HG02610 (cell line): ENCODE data around the gene CTDSPL2.
A peak's percentile ranks its signal among the peaks of the same experiment; 100 is the strongest.
"Not testable (repeated sequence)": the region's sequence is repeated elsewhere in the genome, so short reads cannot be mapped to it uniquely, and the experiment has no call there.

Experiments used
- ATAC-seq: cut with Tn5 transposase; IDR thresholded peaks from one replicate; pipeline ENCODE4 v1.9.1; 2021; ENCODE audit warnings: mild to moderate bottlenecking, moderate library complexity; ENCODE audit not compliant: unreplicated experiment

The CTDSPL2 gene

DNA sequence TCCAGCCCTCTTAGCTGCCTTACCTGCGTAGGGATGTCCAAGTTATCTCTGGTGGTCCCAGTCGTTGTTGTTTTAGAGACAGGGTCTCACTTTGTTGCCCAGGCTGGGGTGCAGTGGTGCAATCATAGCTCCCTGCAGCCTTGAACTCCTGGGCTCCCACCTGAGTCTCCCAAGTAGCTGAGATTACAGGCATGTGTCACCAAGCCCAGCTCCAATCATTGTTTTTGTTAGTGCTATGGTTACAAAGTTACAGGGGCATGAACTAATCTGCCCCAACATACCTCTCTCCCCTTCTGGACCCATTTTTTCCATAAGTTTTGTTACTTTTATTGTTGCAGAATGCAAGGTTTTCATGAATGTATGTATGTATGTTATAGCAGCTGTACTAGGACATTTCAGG, 54.7 kb downstream of the CTDSPL2 start:
- no peak for ATAC-seq

DNA sequence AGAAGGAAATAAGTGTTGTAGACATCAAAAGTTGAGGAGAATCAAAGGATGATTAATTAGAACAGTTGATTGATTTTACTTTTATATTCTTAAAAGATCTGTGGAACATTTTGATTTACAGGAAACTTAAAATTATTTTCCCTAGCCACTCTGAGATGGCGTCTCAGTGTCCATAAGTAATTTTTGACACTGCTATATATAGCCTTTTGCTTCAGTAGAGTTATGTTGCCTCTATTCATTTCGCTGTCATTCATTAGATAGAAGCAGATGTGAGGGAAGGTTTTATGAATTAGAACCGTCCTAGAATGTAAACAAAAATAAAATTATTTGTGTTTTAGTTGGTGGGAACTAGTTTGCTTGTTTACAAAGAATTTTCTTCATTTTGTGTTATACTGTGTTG, 58.5 kb downstream of the CTDSPL2 start:
- no peak for ATAC-seq

DNA sequence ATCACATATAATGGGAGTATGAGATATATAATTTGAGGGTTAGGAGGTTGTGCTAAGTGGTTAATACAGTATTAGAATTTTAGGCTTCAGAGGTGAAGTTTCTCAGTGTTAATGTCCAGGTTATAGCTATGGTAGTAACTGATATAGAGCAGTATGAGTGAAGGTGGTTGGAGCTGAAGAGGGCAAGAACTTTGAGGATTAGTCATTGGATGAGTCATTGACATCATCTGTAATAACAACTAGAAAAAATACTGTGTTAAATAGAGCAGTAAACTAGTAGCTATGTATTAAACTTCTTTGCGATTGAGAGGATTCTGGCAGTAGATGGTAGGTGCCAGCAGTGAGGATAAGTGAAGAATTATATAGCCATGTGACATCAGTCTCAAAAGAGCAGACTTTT, 62.0 kb downstream of the CTDSPL2 start:
- ATAC-seq = peak; percentile 59

DNA sequence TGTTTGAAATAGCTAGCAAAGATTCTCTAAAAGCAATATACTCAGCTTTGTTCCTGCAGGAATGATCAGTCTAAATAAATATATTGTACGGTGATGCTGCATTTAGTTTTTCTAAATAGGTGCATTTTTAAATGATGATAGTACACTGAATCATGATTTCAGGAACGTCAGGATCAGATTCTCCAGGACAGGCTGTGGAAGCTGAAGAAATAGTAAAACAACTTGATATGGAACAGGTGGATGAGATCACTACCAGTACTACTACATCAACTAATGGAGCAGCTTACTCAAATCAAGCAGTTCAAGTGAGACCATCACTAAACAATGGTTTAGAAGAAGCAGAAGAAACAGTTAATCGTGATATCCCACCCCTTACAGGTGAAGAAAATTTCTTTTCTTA, 63.2 kb downstream of the CTDSPL2 start:
- no peak for ATAC-seq

DNA sequence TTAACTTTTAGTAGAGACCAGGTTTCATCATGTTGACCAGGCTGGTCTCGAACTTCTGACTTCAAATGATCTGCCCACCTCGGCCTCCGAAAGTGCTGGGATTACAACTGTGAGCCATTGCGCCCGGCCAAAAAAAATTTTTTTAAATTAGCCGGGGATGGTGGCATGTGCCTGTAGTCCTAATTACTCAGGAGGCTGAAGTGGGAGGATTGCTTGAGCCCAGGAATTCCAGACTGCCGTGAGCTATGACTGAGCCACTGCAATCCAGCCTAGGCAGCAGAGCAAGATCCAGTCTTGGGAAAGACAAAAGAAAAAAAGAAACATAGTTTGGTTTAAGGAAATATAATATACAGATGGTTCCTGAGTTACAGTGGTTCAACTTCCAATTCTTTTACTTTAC, 64.6 kb downstream of the CTDSPL2 start:
- ATAC-seq = no peak

DNA sequence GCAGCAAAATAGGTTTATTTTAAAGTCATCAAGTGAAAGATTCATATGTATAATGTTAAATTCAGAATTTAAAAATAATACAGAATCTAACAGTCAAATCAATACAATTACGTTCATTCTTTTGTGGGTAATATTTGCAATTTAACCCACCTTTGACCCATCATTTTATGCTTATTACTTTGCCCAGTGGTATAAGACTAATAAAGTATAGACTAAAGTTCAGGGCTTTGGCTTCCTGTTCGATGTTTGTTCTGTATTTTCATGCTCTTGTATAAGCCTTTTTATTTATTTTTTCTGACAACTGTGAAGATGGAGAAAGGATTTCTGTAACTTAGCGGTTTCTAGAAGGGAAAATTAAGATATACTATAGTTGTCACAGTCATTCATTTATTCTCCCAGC, 65.2 kb downstream of the CTDSPL2 start:
- ATAC-seq = no peak

DNA sequence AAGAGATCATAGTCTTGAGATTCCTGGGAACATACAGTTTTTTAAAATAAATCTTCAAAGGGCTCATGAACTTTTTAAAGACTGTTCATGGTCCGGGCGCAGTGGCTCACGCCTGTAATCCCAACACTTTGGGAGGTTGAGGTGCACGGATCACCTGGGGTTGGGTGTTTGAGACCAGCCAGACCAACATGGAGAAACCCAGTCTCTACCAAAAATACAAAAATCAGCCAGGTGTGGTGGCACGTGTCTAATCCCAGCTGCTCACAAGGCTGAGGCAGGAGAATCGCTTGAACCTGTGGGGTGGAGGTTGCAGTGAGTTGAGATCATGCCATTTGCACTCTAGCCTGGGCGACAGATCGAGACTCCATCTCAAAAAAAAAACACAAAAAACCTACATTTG, 68.1 kb downstream of the CTDSPL2 start:
- ATAC-seq = no peak

DNA sequence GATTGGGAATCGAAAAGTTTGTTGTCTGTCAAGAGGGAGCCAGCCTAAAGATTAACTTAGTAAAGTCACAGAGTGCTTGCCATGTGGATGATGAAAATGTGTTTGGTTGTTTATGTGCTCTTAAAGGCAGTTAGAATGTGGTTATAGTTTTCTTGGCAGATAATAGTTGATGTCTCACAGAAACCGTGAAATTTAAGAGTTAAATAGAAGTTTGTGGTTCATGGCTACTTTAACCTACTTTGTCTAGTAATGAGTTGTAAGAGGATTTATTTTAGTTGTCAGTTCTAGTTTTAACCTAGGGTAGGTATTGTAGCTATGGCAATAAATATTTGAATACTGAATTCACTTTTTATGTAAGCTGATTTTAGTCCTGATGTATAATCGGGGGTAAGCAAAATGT, 73.1 kb downstream of the CTDSPL2 start:
- ATAC-seq = no peak

DNA sequence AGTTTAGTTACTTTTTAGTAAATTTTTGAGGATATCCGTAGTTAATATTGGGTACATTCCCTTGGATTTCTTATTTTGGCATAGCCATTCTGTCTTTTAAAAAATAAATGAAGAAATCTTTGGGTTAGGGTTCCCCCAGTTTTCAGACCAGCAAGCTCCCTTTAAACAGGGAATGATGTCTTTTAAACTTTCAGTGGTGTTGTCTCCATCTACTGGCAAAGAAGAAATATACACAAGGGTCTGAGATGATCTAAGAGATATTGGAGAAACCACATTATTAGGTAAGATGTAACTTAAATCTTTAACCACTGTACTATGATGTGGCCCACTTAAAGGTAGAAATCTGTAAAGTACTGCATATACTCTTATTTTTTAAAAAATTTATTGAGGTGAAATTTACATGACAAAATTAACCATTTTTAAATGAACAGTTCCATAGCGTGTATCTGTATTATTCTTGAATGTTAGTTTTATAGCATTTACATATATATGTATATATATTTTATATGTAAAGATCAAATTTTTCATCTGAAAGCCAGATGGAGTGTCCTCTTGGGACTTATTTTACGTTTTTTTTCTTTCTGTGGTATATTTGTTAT, 74.4 kb downstream of the CTDSPL2 start:
- ATAC-seq = no peak

DNA sequence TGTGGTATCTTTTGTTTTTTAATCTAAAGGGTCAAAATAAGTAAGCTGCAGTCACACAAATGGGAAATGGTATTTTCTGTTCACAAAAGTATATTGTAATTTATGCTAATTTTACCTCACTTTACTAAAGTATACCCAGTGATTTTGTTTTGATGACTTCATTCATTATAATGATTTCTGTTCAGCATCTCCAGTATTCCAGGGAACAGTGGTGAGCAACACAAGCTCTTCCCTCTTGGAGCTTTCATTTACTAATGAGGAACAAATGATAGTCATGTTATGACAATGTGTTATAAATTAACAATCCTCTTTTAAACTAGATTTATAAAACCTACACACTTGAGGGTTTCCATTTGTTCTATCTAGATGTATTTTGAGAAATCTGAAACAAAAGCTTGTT, 89.0 kb downstream of the CTDSPL2 start:
- ATAC-seq = no peak

DNA sequence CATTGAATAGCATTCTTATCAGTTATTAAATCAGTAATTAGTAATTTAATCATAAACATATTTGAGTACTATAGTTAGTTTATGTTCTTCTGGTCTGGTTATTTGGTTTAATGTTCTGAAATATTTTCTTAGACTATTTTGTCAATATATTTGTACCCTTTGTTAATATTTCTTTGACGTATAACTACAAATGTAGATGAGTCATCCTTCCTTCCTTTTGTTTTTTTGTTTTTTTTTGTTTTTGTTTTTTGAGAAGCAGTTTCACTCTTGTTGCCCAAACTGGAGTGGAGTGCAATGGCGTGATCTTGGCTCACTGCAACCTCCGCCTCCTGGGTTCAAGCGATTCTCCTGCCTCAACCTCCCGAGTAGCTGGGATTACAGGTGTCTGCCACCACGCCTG, 92.1 kb downstream of the CTDSPL2 start:
- ATAC-seq = no peak

DNA sequence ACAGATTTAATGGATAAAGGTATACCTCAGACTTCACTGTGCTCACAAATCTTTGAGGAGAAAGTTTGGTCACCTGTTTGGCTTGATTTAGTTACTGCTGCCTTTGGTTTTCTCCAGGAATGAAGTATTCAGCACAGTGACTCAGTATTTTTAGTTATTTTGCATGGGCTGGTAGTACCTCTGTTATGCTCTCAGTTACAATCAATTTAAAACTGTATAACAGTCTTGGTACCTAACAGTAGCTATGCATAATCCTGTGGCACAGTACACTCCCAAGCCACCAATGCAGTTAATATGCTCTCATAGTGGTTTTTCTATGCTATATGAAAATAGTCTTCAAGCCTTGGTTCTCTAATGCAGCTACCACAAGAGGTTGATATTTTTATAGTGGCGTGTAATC, 97.6 kb downstream of the CTDSPL2 start:
- no peak for ATAC-seq

DNA sequence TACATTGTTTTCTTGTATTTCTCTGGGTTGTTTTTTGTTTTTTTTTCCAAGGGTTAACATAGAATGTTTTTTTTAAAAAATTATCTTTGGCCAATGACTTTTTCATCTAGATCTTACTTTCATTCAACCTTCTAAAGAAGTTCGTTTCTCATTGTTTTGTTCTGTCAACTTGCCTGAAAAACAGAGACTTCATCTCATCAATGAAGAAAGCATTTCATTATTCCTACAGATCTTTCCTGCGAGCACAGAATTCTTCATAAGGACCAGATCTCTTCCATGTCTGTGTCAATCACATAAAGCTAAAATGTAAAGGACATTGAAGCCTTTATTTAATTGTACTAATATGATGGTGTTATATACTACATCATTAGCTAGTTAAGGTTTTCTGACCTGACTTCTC, 99.8 kb downstream of the CTDSPL2 start:
- ATAC-seq = no peak

DNA sequence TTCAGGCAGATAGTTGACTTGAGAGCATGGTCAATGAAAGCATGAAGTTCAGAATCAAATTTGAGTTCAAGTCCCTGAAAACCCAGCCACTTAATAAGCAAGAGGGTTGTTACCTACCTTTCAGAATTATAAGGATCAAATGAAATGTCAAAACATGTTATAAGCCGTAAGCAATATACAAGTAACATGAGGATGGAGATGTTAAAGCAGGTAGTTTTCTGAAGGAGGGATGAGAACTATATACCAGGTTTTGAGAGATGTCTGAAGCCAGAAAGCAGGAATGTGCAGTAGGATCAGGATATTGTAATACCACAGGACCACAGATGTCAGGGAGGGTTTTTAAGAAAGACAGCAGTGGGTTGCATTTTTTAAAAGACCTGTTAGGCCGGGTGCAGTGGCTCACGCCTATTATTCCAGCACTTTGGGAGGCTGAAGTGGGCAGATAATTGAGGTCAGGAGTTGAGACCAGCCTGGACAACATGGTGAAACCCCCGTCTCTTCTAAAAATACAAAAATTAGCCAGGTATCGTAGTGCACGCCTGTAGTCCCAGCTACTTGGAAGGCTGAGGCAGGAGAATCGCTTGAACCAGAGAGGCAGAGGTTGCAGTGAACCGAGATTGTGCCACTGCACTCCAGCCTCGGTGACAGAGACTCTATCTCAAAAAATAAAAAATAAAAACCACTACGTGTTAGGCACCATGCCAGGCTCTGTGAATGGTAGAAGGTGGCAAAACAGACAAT, 102.6 kb downstream of the CTDSPL2 start:
- ATAC-seq = no peak

DNA sequence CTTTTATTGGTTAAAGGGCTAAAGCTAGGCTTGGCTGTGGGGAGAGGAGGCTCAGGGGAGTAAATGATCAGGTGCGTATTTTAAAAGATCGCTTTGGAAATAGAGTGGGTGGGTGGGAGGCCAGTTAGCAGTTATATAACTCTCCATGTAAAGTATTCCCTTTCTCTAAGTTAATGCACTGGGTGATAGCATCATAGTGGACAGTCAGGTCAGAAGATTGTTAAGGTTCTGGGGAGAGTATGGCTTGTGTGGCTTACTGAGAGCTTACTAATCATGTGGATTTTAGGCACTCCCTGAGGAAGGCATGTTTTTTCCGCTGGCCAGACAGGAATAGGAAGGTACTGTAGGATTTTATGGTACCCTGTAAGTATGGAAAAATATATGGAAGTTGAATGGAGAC, 103.2 kb downstream of the CTDSPL2 start:
- no peak for ATAC-seq

DNA sequence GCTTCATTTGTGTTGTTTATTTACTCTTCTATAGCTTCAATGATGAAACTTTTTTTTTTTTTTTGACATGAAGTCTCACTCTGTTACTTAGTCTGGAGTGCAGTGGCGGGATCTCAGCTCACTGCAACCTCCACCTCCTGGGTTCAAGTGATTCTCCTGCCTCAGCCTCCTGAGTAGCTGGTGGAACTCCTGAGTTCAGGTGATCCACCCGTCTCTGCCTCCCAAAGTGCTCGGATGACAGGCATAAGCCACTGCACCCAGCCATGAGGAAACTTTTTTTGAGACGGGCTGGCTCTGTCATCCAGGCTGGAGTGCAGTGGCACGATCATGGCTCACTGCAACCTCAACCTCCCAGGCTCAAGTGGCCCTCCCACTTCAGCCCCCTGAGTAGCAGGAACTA, 104.8 kb downstream of the CTDSPL2 start:
- ATAC-seq = not testable (repeated sequence)

DNA sequence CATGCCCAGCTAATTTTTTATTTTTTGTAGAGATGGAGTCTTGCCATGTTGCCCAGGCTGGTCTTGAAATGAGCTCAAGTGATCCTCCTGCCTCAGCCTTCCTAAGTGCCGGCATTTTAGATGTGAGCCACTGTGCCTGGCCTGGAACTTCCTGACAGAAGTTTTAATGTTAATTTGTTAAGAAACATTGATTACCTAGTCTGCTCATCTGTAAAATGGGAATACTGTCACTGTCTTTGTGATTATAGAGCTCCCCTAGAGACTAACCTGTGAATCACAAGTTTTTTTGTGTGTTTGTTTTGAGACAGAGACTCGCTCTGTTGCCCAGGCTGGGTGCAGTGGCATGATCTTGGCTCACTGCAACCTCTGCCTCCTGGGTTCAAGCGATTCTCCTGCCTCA, 105.3 kb downstream of the CTDSPL2 start:
- ATAC-seq = no peak

DNA sequence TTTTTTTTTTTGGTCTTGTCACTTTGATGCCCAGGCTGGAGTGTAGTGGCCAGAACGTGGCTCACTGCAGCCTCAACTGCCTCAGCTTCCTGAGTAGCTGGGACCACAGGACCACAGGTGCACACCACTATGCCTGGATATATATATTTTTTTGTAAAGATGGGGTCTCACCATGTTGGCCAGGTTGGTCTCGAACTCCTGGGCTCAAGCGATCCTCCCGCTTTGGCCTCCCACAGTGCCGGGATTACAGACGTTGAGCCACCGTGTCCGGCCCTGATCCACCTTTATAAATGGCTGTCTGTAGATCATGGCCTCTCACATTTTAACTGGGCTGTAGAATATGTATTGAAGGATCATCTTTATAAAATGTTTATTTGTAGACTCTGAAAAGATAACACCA, 107.7 kb downstream of the CTDSPL2 start:
- no peak for ATAC-seq

DNA sequence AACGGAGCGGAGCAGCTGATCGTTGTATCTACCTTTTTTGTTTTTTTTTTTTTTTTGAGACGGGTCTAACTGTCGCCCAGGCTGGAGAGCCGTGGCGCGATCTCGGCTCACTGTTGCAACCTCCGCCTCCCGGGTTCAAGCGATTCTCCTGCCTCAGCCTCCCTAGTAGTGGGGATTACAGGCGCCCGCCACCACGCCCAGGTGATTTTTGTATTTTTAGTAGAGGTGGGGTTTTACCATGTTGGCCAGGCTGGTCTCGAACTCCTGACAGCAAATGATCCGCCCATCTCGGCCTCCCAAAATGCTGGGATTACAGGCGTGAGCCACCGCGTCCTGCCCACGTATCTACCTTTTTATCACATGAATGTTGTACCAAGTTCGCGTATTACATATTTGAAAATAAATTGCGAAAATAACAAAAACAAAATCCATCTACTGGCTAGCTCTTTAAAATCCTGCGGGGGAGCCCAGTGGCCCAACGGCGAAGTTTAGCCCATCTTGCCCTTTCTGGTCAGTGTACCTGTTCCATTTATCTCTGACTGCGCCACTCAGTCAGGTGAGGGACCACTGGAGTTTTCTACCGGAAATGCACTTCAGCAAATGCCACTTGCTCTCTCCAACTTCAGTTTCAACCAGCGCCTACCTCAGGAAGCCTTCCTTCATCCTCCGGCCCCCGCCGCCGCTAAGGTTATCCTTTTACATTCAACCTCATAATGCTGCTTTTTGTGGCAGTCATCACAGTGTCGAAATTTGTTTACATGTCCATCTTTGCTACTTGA, 108.3 kb downstream of the CTDSPL2 start:
- peak; percentile 9 for ATAC-seq

DNA sequence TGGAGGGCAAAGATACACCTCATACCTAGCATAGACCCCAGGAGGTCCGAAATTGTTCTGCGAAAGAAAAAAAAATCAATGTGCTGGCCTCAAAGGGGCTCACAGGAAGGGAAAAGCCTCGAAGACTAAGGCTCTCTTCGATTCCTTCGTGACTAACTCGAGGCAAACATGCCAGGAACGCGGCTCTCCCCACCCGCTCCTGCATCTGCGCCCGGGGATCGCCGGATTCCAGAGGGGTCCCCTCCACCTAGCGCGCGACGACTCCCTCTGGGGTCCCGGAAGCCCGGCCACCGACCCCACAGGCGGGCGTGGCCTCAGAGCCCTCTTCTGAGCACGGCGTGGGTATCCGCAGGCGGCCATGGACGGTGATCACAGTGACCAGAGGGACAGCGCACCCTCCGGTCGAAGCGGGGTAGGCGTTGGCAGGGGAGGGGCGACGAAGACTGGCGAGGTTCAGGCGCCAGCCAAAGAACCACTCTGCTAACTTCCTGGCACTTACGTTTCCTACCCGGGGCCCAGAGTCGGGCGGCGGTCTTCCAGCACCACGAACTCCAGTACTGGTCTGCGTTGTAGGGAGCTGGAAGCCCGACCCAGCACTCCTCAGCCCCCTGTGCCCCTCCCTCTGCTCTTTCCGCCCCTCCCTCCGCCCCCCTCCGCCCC, 109.0 kb downstream of the CTDSPL2 start:
- ATAC-seq = peak; percentile 46

DNA sequence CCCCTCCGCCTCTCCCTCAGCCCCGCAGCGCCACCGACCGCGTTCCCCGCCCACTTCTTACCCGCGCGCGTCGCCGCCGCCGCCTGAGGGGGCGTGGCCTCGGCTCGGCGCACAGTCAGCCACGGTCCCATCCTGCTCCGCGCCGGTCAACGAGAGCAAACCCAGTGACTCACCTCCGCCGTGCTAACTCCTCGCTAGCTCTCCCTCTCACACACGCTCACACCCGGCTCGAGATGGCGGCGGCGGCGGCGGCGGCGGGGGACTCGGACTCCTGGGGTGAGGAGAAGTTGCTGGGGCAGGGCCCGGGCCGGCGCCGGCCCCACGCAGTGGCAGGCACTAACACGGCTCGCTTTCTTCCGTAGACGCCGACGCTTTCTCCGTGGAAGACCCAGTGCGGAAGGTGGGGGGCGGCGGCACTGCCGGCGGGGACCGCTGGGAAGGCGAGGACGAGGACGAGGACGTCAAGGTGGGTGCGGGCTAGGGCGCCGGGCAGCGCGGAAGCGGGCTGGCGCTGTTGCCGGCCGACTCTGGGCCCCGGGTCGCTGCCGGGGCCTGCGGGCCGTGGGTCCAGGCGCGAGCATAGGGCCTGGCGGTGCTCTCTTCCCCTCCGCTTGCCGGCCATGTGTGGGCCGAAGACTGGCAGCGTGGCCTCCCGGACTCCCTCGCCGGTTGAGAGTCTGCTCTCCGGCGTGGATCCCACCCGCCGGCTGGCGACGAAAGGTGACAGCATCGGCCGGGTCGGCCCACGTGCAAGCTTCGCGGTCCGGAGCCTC, 109.7 kb downstream of the CTDSPL2 start, which contains the start of gene EIF3J:
Gene EIF3J (plus strand): TSS at position 186 of the 773 bp plus-strand sequence. CDS start 48 bp downstream, at position 234.
- ATAC-seq = peak; percentile 85
